Activated T-cell treated with anti-CD3 and anti-CD28 coated beads, Interleukin-2, amount 50 U/mL, for 1 hour (primary cell): Measurements from ENCODE around the gene MTMR12.

ENCODE experiments used
- DNase-seq: peaks from one replicate; pipeline ENCODE4 v3.0.0-alpha.2; 2020

MTMR12 gene

DNA sequence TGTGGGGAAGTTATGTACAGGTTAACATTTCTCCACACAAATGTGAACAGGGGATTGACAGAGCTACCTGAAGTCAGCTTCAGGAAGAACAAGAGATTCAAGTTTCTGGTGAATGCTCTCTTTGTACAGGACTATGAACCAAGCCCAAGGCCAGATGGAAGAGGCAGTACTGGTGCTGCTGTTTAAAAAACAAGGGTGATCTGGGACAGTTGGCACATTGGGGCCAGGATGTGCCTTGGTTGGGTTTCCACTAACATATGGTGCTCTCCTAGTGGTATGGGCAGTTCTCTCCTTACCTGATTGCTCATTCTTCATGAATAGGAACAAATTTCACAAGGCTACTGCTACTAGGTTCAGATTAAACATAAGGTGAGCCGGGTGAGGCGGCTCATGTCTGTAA, 40.0 kb downstream of the MTMR12 start:
- no peak for DNase-seq

- DNase-seq: no peak
Observed at GRCh38 chr5:32270946-32271345, 41.8 kb downstream of the MTMR12 start.

DNA sequence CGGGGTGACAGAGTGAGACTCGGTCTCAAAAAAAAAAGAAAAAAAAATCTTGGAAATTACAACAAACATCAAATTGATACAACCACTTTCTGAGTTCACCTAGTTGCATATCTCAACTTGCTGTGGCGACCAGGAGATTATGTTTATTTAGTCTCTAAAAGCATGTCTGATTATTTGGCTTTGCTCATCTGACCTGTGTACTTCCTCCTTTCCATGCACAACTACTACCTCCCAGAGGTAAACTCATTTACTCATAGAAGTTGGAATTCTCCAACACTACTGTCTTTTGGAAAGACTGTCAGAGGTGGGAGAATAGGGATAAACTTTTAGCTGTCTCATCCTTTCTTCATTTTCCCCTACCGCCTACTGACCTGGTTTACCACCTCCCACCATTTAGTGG, 42.6 kb downstream of the MTMR12 start:
- DNase-seq: no peak

- no peak for DNase-seq
Observed at GRCh38 chr5:32265902-32266301, 46.8 kb downstream of the MTMR12 start.

DNA sequence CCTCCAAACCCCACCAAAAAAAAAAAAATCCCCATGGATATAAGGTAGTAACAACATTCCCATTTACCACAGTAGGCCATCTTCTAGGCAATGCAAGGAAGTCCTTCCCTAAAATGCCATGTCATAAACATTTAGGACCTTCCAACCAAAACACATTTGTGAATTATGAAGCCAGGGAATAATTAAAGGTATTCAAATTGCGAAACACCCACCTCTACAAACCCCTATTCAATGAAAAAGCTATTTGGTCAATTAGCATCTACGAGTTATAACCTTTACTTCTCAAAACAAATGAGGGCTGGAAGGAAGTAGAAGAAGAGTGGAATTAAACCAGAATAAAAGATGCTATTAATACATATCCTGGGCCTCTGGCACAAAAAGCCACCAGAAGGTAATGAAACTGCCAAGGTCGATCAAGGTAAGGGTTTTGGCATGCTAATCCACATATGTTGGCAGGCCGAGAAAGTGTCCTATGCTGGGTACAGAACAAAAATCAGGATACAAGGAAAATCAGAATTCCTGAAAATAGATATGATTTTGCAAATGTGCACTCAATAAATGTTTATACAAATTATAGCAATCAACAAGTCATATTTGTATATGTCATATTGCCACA, 47.7 kb downstream of the MTMR12 start:
- no peak for DNase-seq

- no peak for DNase-seq
Observed at GRCh38 chr5:32263684-32264083, 49.1 kb downstream of the MTMR12 start.

GRCh38 chr5:32261198-32261597, 51.5 kb downstream of the MTMR12 start:
- DNase-seq: no peak

- DNase-seq: no peak
Observed at GRCh38 chr5:32259033-32259432, 53.7 kb downstream of the MTMR12 start.

DNA sequence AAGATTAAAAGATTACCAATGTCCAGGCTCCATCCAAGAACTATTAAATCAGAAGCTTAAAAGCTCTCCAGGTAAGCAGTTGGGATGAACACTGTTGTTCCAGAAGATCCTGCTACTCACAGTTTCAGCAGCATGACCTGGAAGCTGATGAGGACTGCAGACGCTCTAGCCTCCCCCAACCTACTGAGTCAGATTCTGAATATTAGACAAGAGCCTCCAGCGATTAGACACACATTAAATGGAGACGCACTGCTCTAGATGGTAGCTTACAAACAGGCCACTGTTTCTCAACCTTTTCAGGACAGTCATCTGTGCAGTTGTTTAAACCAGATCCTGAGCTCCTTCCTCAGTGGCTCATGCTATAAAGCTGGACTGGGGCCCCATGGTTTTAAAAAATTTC, 54.3 kb downstream of the MTMR12 start:
- no peak for DNase-seq

GRCh38 chr5:32255540-32255900, 57.2 kb downstream of the MTMR12 start:
- DNase-seq: no peak

DNA sequence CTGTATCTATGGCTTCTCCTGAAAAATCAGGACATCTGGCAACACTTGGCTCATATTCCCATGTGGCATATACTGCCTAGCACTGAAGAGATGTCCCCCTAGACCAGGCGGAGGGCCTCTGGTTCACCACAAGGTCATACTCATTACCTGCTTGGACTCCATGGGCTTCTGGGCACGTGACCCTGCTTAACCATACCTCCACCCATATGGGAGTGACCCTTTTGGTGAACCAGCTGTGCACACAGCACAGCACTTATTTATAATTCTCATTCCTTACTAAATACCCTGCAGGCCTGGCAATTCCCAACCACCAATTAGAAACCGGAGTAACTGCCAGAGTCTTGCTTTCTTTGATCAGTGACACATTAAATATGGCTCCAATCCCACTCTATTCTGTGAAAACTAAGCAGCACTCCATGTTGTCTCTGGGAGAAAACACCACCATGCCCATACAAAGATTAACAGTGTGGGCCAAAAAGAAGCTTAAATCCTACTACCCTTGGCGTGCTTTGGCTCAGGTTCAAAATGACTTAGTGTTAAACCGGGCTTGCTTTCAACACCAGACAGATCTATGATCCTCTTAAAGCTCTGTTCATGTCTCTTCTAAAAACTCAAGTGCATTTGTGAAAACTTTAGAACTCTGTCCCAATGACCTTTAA, 57.7 kb downstream of the MTMR12 start:
- no peak for DNase-seq

DNA sequence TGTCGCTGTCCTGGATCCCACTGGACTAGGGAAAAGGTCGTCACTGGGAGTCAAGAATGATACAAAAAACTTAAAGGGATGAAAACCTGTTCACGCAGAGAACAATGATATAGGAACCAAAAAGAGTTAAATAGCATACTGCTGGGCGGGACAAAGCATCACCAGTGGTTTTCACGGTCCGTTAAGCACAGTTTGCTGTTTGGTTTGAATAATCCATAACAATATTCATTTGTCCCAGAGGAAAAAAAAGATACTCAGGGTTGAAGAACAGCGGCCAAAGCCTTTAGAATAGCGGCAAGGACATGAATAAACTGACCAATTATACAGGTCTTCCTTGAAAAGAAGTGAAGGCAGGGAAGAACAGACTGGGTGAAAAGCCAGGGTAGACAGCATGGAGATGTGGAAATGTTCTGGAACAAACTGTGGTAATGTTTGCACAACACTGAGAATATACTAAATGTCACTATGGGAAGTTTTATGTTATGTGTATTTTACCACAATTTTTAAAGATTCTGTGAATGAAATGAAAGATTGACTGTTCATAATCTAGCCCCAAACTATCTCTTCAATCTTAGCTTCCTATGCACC, 60.8 kb downstream of the MTMR12 start:
- no peak for DNase-seq

GRCh38 chr5:32249668-32250067, 63.1 kb downstream of the MTMR12 start:
- DNase-seq: no peak

DNA sequence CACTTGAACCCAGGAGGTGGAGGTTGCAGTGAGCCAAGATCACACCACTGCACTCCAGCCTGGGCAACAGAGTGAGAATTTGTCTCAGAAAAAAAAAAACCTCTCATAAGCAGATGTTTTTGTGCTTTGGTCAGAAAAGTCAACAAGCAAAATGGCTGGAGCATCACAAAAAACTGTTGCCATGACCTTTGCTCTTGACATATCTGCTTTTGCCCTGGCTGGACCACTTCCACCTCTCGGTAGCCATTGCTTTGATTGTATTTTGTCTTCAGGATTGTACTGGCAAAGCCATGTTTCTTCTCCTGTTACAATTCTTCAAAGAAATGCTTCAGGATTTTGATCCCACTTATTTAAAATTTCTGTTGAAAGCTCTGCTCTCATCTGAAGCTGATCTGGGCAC, 67.0 kb downstream of the MTMR12 start:
- no peak for DNase-seq

GRCh38 chr5:32244017-32244416, 68.7 kb downstream of the MTMR12 start:
- no peak for DNase-seq

- no peak for DNase-seq
Observed at GRCh38 chr5:32241034-32241783, 71.5 kb downstream of the MTMR12 start.

- no peak for DNase-seq
Observed at GRCh38 chr5:32239385-32239784, 73.4 kb downstream of the MTMR12 start.

- no peak for DNase-seq
Observed at GRCh38 chr5:32233696-32234447, 78.9 kb downstream of the MTMR12 start.

- no peak for DNase-seq
Observed at GRCh38 chr5:32233220-32233695, 79.5 kb downstream of the MTMR12 start.

GRCh38 chr5:32232441-32233219, 80.1 kb downstream of the MTMR12 start:
- peak; percentile 76 for DNase-seq

DNA sequence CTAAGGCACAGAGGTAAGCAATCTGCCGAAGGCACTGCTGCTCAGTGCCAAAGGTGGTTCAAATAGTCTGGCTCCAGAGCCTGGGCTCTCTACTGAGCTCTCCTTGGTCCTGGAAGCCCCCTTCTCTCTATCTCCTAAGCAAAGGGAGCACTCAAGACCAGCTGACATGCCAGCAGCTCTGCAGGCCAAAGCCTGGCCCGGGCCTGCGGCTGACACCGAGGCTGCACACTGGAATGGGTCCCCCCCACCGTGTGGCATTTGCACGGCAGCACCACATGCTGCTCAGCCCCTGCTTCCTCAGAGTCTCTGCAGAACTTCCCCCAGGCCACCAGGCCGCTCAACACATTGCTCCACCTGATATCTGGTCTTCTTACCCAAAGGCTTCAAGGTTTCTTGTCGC, 80.8 kb downstream of the MTMR12 start:
- no peak for DNase-seq

GRCh38 chr5:32231241-32231640, 81.5 kb downstream of the MTMR12 start:
- DNase-seq: no peak
